ENCODE data around the gene GARNL3.

GARNL3 gene

DNA sequence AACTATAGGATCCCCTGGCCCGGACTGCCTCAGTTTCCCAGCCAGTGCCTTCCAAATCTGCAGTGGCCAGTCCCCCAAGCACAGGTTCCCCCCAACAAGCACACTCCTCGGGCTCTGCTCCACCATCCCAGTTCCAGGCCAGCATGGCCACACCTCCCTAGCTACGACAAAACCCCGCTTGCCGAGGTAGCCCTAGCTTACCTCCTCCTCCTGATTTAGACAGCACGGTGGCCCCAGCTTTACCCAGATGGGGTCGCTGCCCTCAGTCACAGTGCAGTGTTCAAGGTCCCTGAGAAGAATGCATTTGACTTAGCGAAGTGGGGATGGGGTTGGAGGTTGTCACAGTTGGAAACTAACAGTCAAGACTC, 40.8 kb upstream of the GARNL3 start:
- TF ChIP-seq SIN3A (IDR thresholded peaks at IDR 0.05; ENCODE audit: borderline replicate concordance, insufficient read depth, low read length) (no peak), TAF1 (IDR thresholded peaks at IDR 0.05; ENCODE audit: borderline replicate concordance, insufficient read depth, low read length) (no peak), FOXP2 (optimal IDR thresholded peaks at IDR 0.05; ENCODE audit: borderline replicate concordance, extremely low read depth, extremely low read length, insufficient read depth) (no peak), POLR2AphosphoS5 (IDR thresholded peaks at IDR 0.05; ENCODE audit: low read depth, low read length) (no peak)
- TF ChIP-seq, protein P1, sequence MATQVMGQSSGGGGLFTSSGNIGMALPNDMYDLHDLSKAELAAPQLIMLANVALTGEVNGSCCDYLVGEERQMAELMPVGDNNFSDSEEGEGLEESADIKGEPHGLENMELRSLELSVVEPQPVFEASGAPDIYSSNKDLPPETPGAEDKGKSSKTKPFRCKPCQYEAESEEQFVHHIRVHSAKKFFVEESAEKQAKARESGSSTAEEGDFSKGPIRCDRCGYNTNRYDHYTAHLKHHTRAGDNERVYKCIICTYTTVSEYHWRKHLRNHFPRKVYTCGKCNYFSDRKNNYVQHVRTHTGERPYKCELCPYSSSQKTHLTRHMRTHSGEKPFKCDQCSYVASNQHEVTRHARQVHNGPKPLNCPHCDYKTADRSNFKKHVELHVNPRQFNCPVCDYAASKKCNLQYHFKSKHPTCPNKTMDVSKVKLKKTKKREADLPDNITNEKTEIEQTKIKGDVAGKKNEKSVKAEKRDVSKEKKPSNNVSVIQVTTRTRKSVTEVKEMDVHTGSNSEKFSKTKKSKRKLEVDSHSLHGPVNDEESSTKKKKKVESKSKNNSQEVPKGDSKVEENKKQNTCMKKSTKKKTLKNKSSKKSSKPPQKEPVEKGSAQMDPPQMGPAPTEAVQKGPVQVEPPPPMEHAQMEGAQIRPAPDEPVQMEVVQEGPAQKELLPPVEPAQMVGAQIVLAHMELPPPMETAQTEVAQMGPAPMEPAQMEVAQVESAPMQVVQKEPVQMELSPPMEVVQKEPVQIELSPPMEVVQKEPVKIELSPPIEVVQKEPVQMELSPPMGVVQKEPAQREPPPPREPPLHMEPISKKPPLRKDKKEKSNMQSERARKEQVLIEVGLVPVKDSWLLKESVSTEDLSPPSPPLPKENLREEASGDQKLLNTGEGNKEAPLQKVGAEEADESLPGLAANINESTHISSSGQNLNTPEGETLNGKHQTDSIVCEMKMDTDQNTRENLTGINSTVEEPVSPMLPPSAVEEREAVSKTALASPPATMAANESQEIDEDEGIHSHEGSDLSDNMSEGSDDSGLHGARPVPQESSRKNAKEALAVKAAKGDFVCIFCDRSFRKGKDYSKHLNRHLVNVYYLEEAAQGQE (IDR thresholded peaks at IDR 0.05; ENCODE audit: insufficient read depth in 1 of 2, low read depth in 2 of 2, low read length in 2 of 2), result no peak

GRCh38 chr9:127224178-127224882, 40.2 kb upstream of the GARNL3 start:
- TF ChIP-seq SIN3A (IDR thresholded peaks at IDR 0.05; ENCODE audit: borderline replicate concordance, insufficient read depth, low read length), result no peak
- TF ChIP-seq, protein P1 (IDR thresholded peaks at IDR 0.05; ENCODE audit: insufficient read depth in 1 of 2, low read depth in 2 of 2, low read length in 2 of 2), result no peak
- no peak for TF ChIP-seq TAF1 (IDR thresholded peaks at IDR 0.05; ENCODE audit: borderline replicate concordance, insufficient read depth, low read length)
- peak; percentile 19 for TF ChIP-seq FOXP2 (optimal IDR thresholded peaks at IDR 0.05; ENCODE audit: borderline replicate concordance, extremely low read depth, extremely low read length, insufficient read depth)
- TF ChIP-seq POLR2AphosphoS5 (IDR thresholded peaks at IDR 0.05; ENCODE audit: low read depth, low read length), result no peak

- TF ChIP-seq, protein P1 (IDR thresholded peaks at IDR 0.05; ENCODE audit: insufficient read depth in 1 of 2, low read depth in 2 of 2, low read length in 2 of 2), result no peak
- TF ChIP-seq SIN3A (IDR thresholded peaks at IDR 0.05; ENCODE audit: borderline replicate concordance, insufficient read depth, low read length), result no peak
- TF ChIP-seq FOXP2 (optimal IDR thresholded peaks at IDR 0.05; ENCODE audit: borderline replicate concordance, extremely low read depth, extremely low read length, insufficient read depth), result no peak
- no peak for TF ChIP-seq TAF1 (IDR thresholded peaks at IDR 0.05; ENCODE audit: borderline replicate concordance, insufficient read depth, low read length)
- no peak for TF ChIP-seq POLR2AphosphoS5 (IDR thresholded peaks at IDR 0.05; ENCODE audit: low read depth, low read length)
Observed at GRCh38 chr9:127224883-127225739, 39.5 kb upstream of the GARNL3 start.

GRCh38 chr9:127225801-127226625, 38.6 kb upstream of the GARNL3 start:
- TF ChIP-seq SIN3A (IDR thresholded peaks at IDR 0.05; ENCODE audit: borderline replicate concordance, insufficient read depth, low read length), result no peak
- TF ChIP-seq, protein P1 (IDR thresholded peaks at IDR 0.05; ENCODE audit: insufficient read depth in 1 of 2, low read depth in 2 of 2, low read length in 2 of 2), result no peak
- no peak for TF ChIP-seq POLR2AphosphoS5 (IDR thresholded peaks at IDR 0.05; ENCODE audit: low read depth, low read length)
- no peak for TF ChIP-seq FOXP2 (optimal IDR thresholded peaks at IDR 0.05; ENCODE audit: borderline replicate concordance, extremely low read depth, extremely low read length, insufficient read depth)
- TF ChIP-seq TAF1 (IDR thresholded peaks at IDR 0.05; ENCODE audit: borderline replicate concordance, insufficient read depth, low read length), result no peak

Data from PFSK-1 (cell line).